ENCODE data around the gene DCLK1. TPM values are rescaled to one million over a fixed set of nuclear protein-coding genes. Genes with fewer than 3 reads are reported as not detected.

Gene DCLK1
- total and polyA plus RNA-seq, 2 experiments from 2014 or later = 0.16 to 2.9 TPM

DNA sequence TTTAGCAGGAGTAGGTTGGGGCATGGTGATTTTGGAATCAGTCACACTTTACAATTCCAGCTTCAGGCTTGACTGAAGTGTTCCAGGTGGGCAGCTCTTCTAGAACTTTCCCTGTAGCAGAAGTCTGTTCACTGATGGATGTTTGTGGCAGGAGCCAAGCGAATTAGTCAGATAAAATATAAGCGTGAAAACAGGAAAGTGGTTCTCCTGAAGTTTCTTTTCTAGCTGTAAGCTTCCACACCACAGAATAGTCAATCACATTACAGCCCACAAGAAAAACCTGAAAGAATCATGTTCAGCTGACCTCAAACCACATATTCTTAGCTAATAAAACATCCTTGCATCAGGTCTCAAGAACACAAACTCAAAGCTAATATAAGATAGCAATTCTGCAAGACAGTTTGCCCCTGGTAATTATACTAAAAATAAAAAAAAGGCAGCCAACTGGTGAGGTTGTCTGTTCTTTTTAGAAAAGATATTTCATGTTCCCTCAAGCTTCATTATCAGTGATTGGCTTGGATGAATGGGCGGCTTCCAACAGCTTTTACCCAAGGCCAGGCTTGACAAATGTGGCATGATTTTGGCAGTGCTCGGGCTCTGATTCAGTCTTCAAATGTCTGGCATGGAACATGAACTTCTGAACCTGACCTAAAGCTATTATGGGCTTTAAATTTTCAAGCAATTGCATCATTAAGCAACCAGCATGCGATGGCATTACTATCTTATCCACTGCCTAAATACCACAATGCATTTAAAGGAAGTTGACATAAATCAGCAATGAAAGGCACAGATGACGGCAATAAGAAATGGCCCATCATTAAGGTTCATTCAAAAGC is 136.8 kb downstream of the DCLK1 start:
- no peaks in the 10 kb centered on the region for H3K27me3 ChIP-seq
- no peaks in the 10 kb centered on the region for H3K9me2 ChIP-seq (replicated peaks; ENCODE audit: insufficient read depth)
- no peaks in the 10 kb centered on the region for H3K4me1 ChIP-seq (ENCODE audit: insufficient read depth)
- no peak for TF ChIP-seq EZH2phosphoT487 (IDR thresholded peaks at IDR 0.05; ENCODE audit: low read depth, severe bottlenecking, unreplicated experiment)
- no peak for TF ChIP-seq EZH2 (IDR thresholded peaks at IDR 0.05; ENCODE audit: borderline replicate concordance)
- TF ChIP-seq, protein P1, sequence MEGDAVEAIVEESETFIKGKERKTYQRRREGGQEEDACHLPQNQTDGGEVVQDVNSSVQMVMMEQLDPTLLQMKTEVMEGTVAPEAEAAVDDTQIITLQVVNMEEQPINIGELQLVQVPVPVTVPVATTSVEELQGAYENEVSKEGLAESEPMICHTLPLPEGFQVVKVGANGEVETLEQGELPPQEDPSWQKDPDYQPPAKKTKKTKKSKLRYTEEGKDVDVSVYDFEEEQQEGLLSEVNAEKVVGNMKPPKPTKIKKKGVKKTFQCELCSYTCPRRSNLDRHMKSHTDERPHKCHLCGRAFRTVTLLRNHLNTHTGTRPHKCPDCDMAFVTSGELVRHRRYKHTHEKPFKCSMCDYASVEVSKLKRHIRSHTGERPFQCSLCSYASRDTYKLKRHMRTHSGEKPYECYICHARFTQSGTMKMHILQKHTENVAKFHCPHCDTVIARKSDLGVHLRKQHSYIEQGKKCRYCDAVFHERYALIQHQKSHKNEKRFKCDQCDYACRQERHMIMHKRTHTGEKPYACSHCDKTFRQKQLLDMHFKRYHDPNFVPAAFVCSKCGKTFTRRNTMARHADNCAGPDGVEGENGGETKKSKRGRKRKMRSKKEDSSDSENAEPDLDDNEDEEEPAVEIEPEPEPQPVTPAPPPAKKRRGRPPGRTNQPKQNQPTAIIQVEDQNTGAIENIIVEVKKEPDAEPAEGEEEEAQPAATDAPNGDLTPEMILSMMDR (IDR thresholded peaks at IDR 0.05; ENCODE audit: poor library complexity) = no peak
- no peak overlapping the region for H2AFZ ChIP-seq
- H3K79me2 ChIP-seq = no peaks in the 10 kb centered on the region
- WGBS (ENCODE audit: low lambda C conversion rate, missing lambda C conversion rate) = 66% methylated on average over 6 of the region's 6 CpGs
- H4K20me1 ChIP-seq (ENCODE audit: insufficient read depth, poor library complexity, severe bottlenecking) = no peaks in the 10 kb centered on the region
- DNase-seq (ENCODE audit: low spot score) = peak; percentile 34
- H3K36me3 ChIP-seq (replicated peaks; ENCODE audit: insufficient read depth, low read depth) = no peaks in the 10 kb centered on the region
- no peak overlapping the region for H3K4me2 ChIP-seq
- peak overlapping the region; percentile 2 for H3K27ac ChIP-seq
- no peak overlapping the region for H3K4me3 ChIP-seq
- no peaks in the 10 kb centered on the region for H3K9me3 ChIP-seq (ENCODE audit: low read depth)

DNA sequence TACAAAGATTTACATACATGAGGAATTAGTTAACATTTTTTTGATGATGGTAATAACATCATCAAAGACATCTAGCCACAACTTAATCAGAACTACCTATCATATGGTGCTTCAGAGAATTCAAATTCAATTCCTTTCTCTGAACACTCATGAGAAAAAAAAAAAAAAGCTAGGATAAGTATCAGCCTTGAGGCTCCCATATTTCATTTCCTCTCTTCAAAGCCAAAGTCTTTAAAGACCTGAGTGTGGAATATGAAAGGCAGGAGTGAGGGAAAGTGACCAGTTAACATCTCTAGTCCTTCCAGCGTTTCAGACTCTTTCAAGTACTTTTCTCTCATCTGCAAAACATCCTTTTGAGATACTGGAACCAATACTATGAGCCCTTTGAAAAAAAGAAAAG is 137.5 kb downstream of the DCLK1 start:
- H3K27me3 ChIP-seq = no peaks in the 10 kb centered on the region
- WGBS (ENCODE audit: low lambda C conversion rate, missing lambda C conversion rate) = 37% methylated on average over 1 of the region's 1 CpG
- no peaks in the 10 kb centered on the region for H3K4me1 ChIP-seq (ENCODE audit: insufficient read depth)
- no peaks in the 10 kb centered on the region for H3K79me2 ChIP-seq
- no peaks in the 10 kb centered on the region for H3K9me2 ChIP-seq (replicated peaks; ENCODE audit: insufficient read depth)
- no peaks in the 10 kb centered on the region for H4K20me1 ChIP-seq (ENCODE audit: insufficient read depth, poor library complexity, severe bottlenecking)
- no peak overlapping the region for H3K4me3 ChIP-seq
- no peak overlapping the region for H2AFZ ChIP-seq
- TF ChIP-seq EZH2 (IDR thresholded peaks at IDR 0.05; ENCODE audit: borderline replicate concordance) (no peak), EZH2phosphoT487 (IDR thresholded peaks at IDR 0.05; ENCODE audit: low read depth, severe bottlenecking, unreplicated experiment) (no peak)
- TF ChIP-seq, protein P1 (IDR thresholded peaks at IDR 0.05; ENCODE audit: poor library complexity) = no peak
- H3K36me3 ChIP-seq (replicated peaks; ENCODE audit: insufficient read depth, low read depth) = no peaks in the 10 kb centered on the region
- no peak overlapping the region for H3K4me2 ChIP-seq
- no peak for DNase-seq (ENCODE audit: low spot score)
- peak overlapping the region; percentile 2 for H3K27ac ChIP-seq
- no peaks in the 10 kb centered on the region for H3K9me3 ChIP-seq (ENCODE audit: low read depth)

DNA sequence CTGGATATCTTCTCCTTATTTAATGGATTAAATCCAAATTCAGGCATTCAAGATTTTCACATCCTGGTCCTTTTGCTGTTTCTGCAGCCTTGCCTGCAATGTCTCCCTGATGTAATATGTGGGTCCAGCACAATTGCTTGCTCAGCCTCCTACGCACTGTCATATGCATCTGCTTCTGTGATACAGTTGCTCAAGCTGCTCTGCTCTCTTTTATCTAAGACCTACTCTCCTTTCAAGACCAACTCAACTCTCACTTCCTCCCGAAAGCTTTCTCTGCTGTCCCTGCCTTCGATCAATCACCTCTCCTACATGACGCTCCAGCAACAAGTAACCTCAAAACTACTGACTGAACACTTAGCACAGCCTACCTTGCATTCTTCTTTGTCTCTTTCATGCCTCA is 138.2 kb downstream of the DCLK1 start:
- DNase-seq (ENCODE audit: low spot score) = no peak
- H3K4me2 ChIP-seq = no peak overlapping the region
- H3K4me1 ChIP-seq (ENCODE audit: insufficient read depth) = no peaks in the 10 kb centered on the region
- no peak overlapping the region for H2AFZ ChIP-seq
- no peaks in the 10 kb centered on the region for H3K79me2 ChIP-seq
- no peak for TF ChIP-seq EZH2phosphoT487 (IDR thresholded peaks at IDR 0.05; ENCODE audit: low read depth, severe bottlenecking, unreplicated experiment)
- no peak for TF ChIP-seq EZH2 (IDR thresholded peaks at IDR 0.05; ENCODE audit: borderline replicate concordance)
- TF ChIP-seq, protein P1 (IDR thresholded peaks at IDR 0.05; ENCODE audit: poor library complexity) = no peak
- no peak overlapping the region for H3K4me3 ChIP-seq
- no peaks in the 10 kb centered on the region for H4K20me1 ChIP-seq (ENCODE audit: insufficient read depth, poor library complexity, severe bottlenecking)
- H3K36me3 ChIP-seq (replicated peaks; ENCODE audit: insufficient read depth, low read depth) = no peaks in the 10 kb centered on the region
- 66% methylated on average over 4 of the region's 4 CpGs for WGBS (ENCODE audit: low lambda C conversion rate, missing lambda C conversion rate)
- H3K9me2 ChIP-seq (replicated peaks; ENCODE audit: insufficient read depth) = no peaks in the 10 kb centered on the region
- no peaks in the 10 kb centered on the region for H3K9me3 ChIP-seq (ENCODE audit: low read depth)
- H3K27ac ChIP-seq = no peak overlapping the region
- H3K27me3 ChIP-seq = no peaks in the 10 kb centered on the region

All from hepatocyte (in vitro differentiated cells).